Neural progenitor cell (in vitro differentiated cells): Measurements from ENCODE around the gene CFAP58. TPM values are rescaled to one million over a fixed set of nuclear protein-coding genes. Genes with fewer than 3 reads are reported as not detected.

Experiments used
- DNase-seq: peaks from one replicate; pipeline ENCODE4 v3.0.0-alpha.2; 2016; ENCODE audit warnings: low spot score
- H2AFZ ChIP-seq: fragments of 200-600 bp; sonication (generic); replicated peaks from 2 replicates; pipeline ENCODE4 v1.6.1; 2016; ENCODE audit warnings: antibody characterized with exemption
- H3F3A ChIP-seq: fragments of 200-600 bp; sonication (generic); 2 replicates; pipeline ENCODE4 v1.6.1; 2016; ENCODE audit warnings: antibody characterized with exemption, low read depth
- H3K27ac ChIP-seq: fragments of 200-600 bp; sonication (generic); 2 replicates; pipeline ENCODE4 v1.5.1; 2016; ENCODE audit warnings: mild to moderate bottlenecking
- H3K27me3 ChIP-seq: fragments of 200-600 bp; sonication (generic); 2 replicates; pipeline ENCODE4 v1.6.1; 2016; ENCODE audit warnings: mild to moderate bottlenecking, moderate library complexity
- H3K36me3 ChIP-seq: fragments of 200-600 bp; sonication (generic); 2 replicates; pipeline ENCODE4 v1.5.1; 2016
- H3K4me1 ChIP-seq: fragments of 200-600 bp; sonication (generic); 2 replicates; pipeline ENCODE4 v1.6.1; 2016; ENCODE audit warnings: mixed run types
- H3K4me2 ChIP-seq: fragments of 200-600 bp; sonication (generic); 2 replicates; pipeline ENCODE4 v1.6.1; 2016
- H3K4me3 ChIP-seq: fragments of 200-600 bp; sonication (generic); 2 replicates; pipeline ENCODE4 v1.5.1; 2016
- H3K79me2 ChIP-seq: fragments of 200-600 bp; sonication (generic); 2 replicates; pipeline ENCODE4 v1.6.1; 2016; ENCODE audit warnings: low read depth
- H3K9ac ChIP-seq: fragments of 200-600 bp; sonication (generic); 2 replicates; pipeline ENCODE4 v1.6.1; 2016
- H3K9me3 ChIP-seq: fragments of 200-600 bp; sonication (generic); 2 replicates; pipeline ENCODE4 v1.5.1; 2016; ENCODE audit warnings: low read depth
- H4K20me1 ChIP-seq: fragments of 200-600 bp; sonication (generic); 2 replicates; pipeline ENCODE4 v1.6.1; 2016; ENCODE audit warnings: low read depth
- H3K27ac Mint-ChIP-seq: 3 replicates; pipeline ENCODE4 v1.8.0; 2021; ENCODE audit warnings: mixed read lengths
- H3K27me3 Mint-ChIP-seq: 2 replicates; pipeline ENCODE4 v1.8.0; 2022; ENCODE audit warnings: low read depth, mild to moderate bottlenecking, inconsistent platforms, moderate library complexity, mixed read lengths; ENCODE audit not compliant: insufficient read depth
- H3K36me3 Mint-ChIP-seq: 3 replicates; pipeline ENCODE4 v1.8.0; 2021; ENCODE audit warnings: mixed read lengths
- H3K4me1 Mint-ChIP-seq: 3 replicates; pipeline ENCODE4 v1.8.0; 2021; ENCODE audit warnings: mixed read lengths
- H3K4me3 Mint-ChIP-seq: 3 replicates; pipeline ENCODE4 v1.8.0; 2021; ENCODE audit warnings: mild to moderate bottlenecking, moderate library complexity, mixed read lengths
- H3K9me3 Mint-ChIP-seq: 3 replicates; pipeline ENCODE4 v1.8.0; 2020; ENCODE audit warnings: mixed read lengths
- EZH2 ChIP-seq: fragments of 200-600 bp; sonication (generic); IDR thresholded peaks from 2 replicates; pipeline ENCODE4 v1.6.1; 2017; ENCODE audit warnings: antibody characterized with exemption, mild to moderate bottlenecking, moderate library complexity
- EZH2phosphoT487 ChIP-seq: fragments of 200-600 bp; sonication (generic); IDR thresholded peaks from 2 replicates; pipeline ENCODE4 v1.6.1; 2017; ENCODE audit warnings: antibody characterized with exemption
- total RNA-seq: library from RNA; depleted of rRNA; stranded (reverse); fragments of >200 nt; gene quantifications from 2 replicates; pipeline ENCODE4 v1.2.3, GENCODE V29; 2015; ENCODE audit warnings: low replicate concordance
- TF ChIP-seq, protein P1 (sequence below): fragments of 200-600 bp; sonication (generic); IDR thresholded peaks from 2 replicates; pipeline ENCODE4 v1.5.1; 2017; ENCODE audit warnings: antibody characterized with exemption, mild to moderate bottlenecking

The CFAP58 gene
- total RNA-seq, 1 donor from 2014 or later = 1.7 TPM

DNA sequence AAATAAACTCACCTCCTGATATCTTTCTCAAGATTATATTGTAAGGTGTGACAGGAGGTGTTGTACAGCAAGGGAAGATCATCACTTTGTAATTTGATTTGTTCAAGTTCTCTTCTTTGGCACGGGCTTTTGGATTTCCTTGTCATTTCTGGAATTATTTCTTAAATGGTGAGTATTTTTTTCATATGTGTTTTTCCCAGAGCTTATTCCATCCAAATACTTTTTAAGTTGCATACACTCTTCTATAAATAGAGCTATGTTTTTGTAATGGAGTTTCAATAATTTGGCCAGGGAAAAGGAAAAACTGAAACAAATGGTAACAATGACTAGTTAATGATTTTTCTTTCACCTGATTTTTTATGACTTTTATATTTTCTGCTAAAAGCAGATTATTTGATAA, 92.5 kb downstream of the CFAP58 start:
- no peak for TF ChIP-seq EZH2
- no peak for TF ChIP-seq EZH2phosphoT487
- TF ChIP-seq, protein P1, sequence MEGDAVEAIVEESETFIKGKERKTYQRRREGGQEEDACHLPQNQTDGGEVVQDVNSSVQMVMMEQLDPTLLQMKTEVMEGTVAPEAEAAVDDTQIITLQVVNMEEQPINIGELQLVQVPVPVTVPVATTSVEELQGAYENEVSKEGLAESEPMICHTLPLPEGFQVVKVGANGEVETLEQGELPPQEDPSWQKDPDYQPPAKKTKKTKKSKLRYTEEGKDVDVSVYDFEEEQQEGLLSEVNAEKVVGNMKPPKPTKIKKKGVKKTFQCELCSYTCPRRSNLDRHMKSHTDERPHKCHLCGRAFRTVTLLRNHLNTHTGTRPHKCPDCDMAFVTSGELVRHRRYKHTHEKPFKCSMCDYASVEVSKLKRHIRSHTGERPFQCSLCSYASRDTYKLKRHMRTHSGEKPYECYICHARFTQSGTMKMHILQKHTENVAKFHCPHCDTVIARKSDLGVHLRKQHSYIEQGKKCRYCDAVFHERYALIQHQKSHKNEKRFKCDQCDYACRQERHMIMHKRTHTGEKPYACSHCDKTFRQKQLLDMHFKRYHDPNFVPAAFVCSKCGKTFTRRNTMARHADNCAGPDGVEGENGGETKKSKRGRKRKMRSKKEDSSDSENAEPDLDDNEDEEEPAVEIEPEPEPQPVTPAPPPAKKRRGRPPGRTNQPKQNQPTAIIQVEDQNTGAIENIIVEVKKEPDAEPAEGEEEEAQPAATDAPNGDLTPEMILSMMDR = no peak
- Mint-ChIP-seq H3K9me3 (no peaks in the 10 kb centered on the region), H3K27ac (no peak overlapping the region), H3K4me1 (peaks cover 16% of the 10 kb centered on the region), H3K4me3 (no peak overlapping the region), H3K36me3 (no peaks in the 10 kb centered on the region), H3K27me3 (no peaks in the 10 kb centered on the region)
- no peaks in the 10 kb centered on the region for H3F3A ChIP-seq
- DNase-seq = no peak
- H3K4me1 ChIP-seq = peaks cover 18% of the 10 kb centered on the region
- H2AFZ ChIP-seq = no peak overlapping the region
- no peak overlapping the region for H3K4me2 ChIP-seq
- no peaks in the 10 kb centered on the region for H3K9me3 ChIP-seq
- H3K9ac ChIP-seq = no peak overlapping the region
- no peaks in the 10 kb centered on the region for H4K20me1 ChIP-seq
- H3K4me3 ChIP-seq = no peak overlapping the region
- no peaks in the 10 kb centered on the region for H3K27me3 ChIP-seq
- no peak overlapping the region for H3K27ac ChIP-seq
- H3K36me3 ChIP-seq = no peaks in the 10 kb centered on the region
- no peaks in the 10 kb centered on the region for H3K79me2 ChIP-seq

DNA sequence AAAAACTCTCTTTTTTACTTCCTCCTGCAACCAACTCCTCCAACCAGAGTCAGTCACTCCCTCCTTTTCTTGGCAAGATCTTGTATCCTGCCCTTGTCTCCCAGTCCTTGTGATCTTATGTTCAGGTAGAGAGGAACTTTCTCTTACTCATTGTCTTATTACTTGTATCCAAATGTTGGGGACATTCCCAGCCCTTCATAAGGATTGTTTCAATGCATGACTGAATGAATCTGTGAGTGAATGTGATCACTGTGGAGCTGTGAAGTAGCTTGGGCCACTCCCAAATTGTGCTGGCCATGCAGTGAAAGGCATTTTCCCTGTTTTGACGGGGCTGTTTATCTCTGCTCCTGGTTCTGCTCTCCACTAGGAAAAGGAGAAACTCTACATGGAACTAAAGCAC, 93.7 kb downstream of the CFAP58 start:
- Histone ChIP-seq H3K4me1 (peaks cover 18% of the 10 kb centered on the region), H3K4me3 (no peak overlapping the region), H3K9ac (no peak overlapping the region), H3K9me3 (no peaks in the 10 kb centered on the region), H3K36me3 (no peaks in the 10 kb centered on the region), H4K20me1 (no peaks in the 10 kb centered on the region), H3K4me2 (no peak overlapping the region), H3K79me2 (no peaks in the 10 kb centered on the region), H2AFZ (no peak overlapping the region), H3F3A (no peaks in the 10 kb centered on the region), H3K27ac (no peak overlapping the region), H3K27me3 (no peaks in the 10 kb centered on the region)
- Mint-ChIP-seq H3K27me3 (no peaks in the 10 kb centered on the region), H3K27ac (no peak overlapping the region), H3K9me3 (no peaks in the 10 kb centered on the region), H3K4me3 (no peak overlapping the region), H3K36me3 (no peaks in the 10 kb centered on the region), H3K4me1 (peaks cover 14% of the 10 kb centered on the region)
- DNase-seq = no peak
- TF ChIP-seq, protein P1 = no peak
- TF ChIP-seq EZH2 (no peak), EZH2phosphoT487 (no peak)

DNA sequence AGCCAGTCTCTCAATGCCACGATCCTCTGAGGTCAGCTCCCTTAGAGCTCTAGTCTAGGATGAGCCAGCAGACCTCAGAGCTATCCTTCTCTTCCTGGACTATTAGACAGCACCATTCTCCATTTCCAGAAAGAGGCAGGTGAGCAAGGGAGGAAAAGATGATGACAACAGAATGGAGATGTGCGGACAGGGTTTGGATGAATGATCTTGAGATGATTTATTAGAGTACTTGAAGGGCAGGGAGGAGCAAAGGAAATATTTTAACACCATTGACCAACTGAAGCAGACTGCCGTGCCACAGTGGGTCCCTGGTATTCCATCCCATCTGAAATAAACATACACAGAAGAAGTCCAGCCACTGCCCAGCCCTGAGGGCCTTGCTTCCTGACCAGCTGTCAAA, 94.3 kb downstream of the CFAP58 start:
- Mint-ChIP-seq H3K4me1 (peaks cover 14% of the 10 kb centered on the region), H3K36me3 (no peaks in the 10 kb centered on the region), H3K27ac (no peak overlapping the region), H3K9me3 (no peaks in the 10 kb centered on the region), H3K4me3 (no peak overlapping the region), H3K27me3 (no peaks in the 10 kb centered on the region)
- H3K4me2 ChIP-seq = no peak overlapping the region
- DNase-seq = no peak
- no peaks in the 10 kb centered on the region for H3K27me3 ChIP-seq
- H3F3A ChIP-seq = no peaks in the 10 kb centered on the region
- H3K27ac ChIP-seq = no peak overlapping the region
- no peaks in the 10 kb centered on the region for H3K36me3 ChIP-seq
- H3K9ac ChIP-seq = no peak overlapping the region
- peaks cover 18% of the 10 kb centered on the region for H3K4me1 ChIP-seq
- H4K20me1 ChIP-seq = no peaks in the 10 kb centered on the region
- no peak overlapping the region for H3K4me3 ChIP-seq
- H3K79me2 ChIP-seq = no peaks in the 10 kb centered on the region
- no peak for TF ChIP-seq EZH2
- TF ChIP-seq, protein P1 = no peak
- H3K9me3 ChIP-seq = no peaks in the 10 kb centered on the region
- H2AFZ ChIP-seq = no peak overlapping the region
